ENCODE data around the gene DNM3.
A peak's percentile ranks its signal among the peaks of the same experiment; 100 is the strongest.

Gene DNM3

DNA sequence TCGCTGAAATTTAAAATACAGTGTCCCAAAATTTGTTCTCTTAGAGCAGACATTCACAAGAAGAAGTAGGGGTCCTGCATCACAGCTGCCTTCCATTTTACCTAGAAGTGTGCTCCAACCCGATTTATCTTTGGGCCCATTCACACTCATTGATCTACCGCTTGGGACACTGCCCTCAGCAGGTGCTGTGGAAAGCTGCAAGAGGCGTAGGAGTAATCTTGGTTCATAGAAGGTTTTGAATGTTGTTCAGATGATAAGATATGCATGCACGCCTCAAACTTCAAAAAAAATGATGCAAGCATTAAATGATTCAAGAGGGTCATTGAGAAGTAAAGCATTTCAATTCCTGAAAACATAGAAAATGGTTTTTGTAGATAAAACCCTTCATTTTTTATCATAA is 560.6 kb downstream of the DNM3 start:
- H3K4me1 ChIP-seq (ENCODE audit: control insufficient read depth, insufficient read depth, low read length), result peaks cover 20% of the 10 kb centered on the region
- no peak overlapping the region for H3K9ac ChIP-seq (ENCODE audit: low read length)
- no peaks in the 10 kb centered on the region for H3K9me3 ChIP-seq (ENCODE audit: control insufficient read depth, insufficient read depth, low read depth, low read length)
- no peak overlapping the region for H3K27ac ChIP-seq (ENCODE audit: low read depth, low read length)
- H3K36me3 ChIP-seq (ENCODE audit: control insufficient read depth, insufficient read depth, low read length), result no peaks in the 10 kb centered on the region
- H3K4me3 ChIP-seq (ENCODE audit: low read depth, low read length), result no peak overlapping the region
- no peaks in the 10 kb centered on the region for H3K27me3 ChIP-seq (ENCODE audit: control insufficient read depth, insufficient read depth, low read length)

DNA sequence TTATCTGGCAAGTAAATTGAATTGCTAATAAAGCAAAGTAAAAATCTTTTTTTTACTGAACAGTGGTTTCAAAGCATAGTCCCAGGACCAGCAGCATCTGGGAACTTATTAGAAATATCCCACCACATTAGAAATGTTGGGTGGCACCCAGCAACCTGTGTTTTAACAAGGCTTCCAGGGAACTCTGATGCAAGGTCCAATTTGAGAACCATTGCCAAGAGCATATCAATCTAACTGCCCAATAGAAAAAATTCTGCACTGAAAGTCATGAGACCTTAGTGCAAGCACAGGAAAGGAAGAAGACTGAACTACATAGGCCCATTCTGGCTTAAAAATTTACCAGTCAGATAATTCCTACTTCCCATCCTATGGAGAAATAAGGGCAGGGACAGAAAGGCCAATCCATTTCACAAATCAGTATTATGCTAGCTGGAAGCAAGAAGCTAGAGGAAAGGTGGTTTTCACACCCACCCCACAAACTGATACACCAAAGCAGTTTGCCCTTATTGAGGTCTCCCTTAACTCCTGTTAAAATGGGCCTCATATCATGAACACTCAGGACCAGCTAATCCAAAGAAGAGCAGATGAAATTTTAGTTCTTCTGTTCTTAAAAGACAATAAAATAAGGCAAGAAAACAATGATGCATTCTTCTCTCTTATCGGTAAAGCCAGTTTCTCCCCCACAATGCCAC is 561.7 kb downstream of the DNM3 start:
- no peaks in the 10 kb centered on the region for H3K27me3 ChIP-seq (ENCODE audit: control insufficient read depth, insufficient read depth, low read length)
- no peak overlapping the region for H3K4me3 ChIP-seq (ENCODE audit: low read depth, low read length)
- no peak overlapping the region for H3K9ac ChIP-seq (ENCODE audit: low read length)
- H3K4me1 ChIP-seq (ENCODE audit: control insufficient read depth, insufficient read depth, low read length), result peaks cover 20% of the 10 kb centered on the region
- no peaks in the 10 kb centered on the region for H3K9me3 ChIP-seq (ENCODE audit: control insufficient read depth, insufficient read depth, low read depth, low read length)
- no peak overlapping the region for H3K27ac ChIP-seq (ENCODE audit: low read depth, low read length)
- H3K36me3 ChIP-seq (ENCODE audit: control insufficient read depth, insufficient read depth, low read length), result no peaks in the 10 kb centered on the region

DNA sequence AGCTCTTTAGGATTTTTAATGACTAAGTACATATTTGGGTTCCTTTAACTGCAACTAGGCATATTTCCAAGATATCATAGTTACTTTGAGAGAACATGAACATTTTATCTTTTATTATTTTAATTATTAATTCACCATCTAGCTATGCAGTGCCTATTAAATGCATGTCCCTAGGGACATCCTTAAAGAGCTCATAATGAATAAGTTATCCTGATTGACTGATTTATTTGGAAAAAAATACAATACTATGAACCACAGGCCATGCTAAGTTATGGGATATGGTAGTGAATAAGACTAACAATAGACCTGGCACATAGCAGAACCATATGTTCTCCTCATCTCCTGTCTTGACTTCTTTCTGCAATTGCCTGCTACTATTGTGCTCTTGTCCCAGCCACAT is 562.8 kb downstream of the DNM3 start:
- Histone ChIP-seq H3K4me3 (ENCODE audit: low read depth, low read length) (no peak overlapping the region), H3K27ac (ENCODE audit: low read depth, low read length) (no peak overlapping the region), H3K9ac (ENCODE audit: low read length) (no peak overlapping the region), H3K4me1 (ENCODE audit: control insufficient read depth, insufficient read depth, low read length) (peaks cover 17% of the 10 kb centered on the region), H3K9me3 (ENCODE audit: control insufficient read depth, insufficient read depth, low read depth, low read length) (no peaks in the 10 kb centered on the region), H3K27me3 (ENCODE audit: control insufficient read depth, insufficient read depth, low read length) (no peaks in the 10 kb centered on the region), H3K36me3 (ENCODE audit: control insufficient read depth, insufficient read depth, low read length) (no peaks in the 10 kb centered on the region)

DNA sequence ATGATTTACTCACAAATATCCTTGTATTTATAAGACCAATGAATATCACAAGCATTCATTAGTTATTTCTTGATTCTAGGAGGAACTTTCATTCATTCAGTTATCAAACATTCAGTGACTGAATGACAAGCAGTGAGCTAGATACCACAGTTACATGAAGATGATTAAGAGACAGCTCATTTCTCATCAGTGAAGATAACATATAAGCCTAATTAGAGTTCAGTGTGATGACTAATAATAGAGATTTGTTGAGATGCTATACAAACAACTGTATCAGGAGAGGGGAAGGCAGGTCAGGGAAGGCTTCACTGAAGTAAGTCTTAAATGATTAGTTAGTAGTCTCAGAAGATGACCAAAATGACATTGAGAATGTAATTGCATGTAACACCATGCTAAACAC is 564.6 kb downstream of the DNM3 start:
- H3K27ac ChIP-seq (ENCODE audit: low read depth, low read length), result no peak overlapping the region
- H3K36me3 ChIP-seq (ENCODE audit: control insufficient read depth, insufficient read depth, low read length), result no peaks in the 10 kb centered on the region
- no peaks in the 10 kb centered on the region for H3K9me3 ChIP-seq (ENCODE audit: control insufficient read depth, insufficient read depth, low read depth, low read length)
- no peaks in the 10 kb centered on the region for H3K27me3 ChIP-seq (ENCODE audit: control insufficient read depth, insufficient read depth, low read length)
- no peak overlapping the region for H3K4me3 ChIP-seq (ENCODE audit: low read depth, low read length)
- H3K4me1 ChIP-seq (ENCODE audit: control insufficient read depth, insufficient read depth, low read length), result peaks cover 1% of the 10 kb centered on the region; the same call in 1 of the 2 replicates
- H3K9ac ChIP-seq (ENCODE audit: low read length), result no peak overlapping the region

DNA sequence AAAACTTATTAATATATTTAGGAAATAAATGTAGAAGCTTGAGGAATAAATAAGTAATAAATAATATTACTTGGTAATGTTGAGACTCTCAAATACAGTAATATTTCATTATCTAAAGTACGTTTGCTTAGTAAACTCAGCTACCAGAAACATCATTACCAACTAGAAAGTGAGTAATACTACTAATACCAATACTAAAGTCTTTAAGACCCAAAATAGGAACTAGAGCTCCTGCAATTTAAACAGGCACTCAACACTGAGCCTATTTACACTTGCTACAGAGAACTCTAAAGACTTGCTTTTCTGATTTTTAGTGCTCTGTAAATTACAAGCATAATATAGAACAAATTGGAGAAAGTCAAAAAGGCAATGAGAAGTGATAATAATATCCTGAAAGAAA is 565.7 kb downstream of the DNM3 start:
- Histone ChIP-seq H3K27ac (ENCODE audit: low read depth, low read length) (no peak overlapping the region), H3K27me3 (ENCODE audit: control insufficient read depth, insufficient read depth, low read length) (no peaks in the 10 kb centered on the region), H3K4me3 (ENCODE audit: low read depth, low read length) (no peak overlapping the region), H3K36me3 (ENCODE audit: control insufficient read depth, insufficient read depth, low read length) (no peaks in the 10 kb centered on the region), H3K9me3 (ENCODE audit: control insufficient read depth, insufficient read depth, low read depth, low read length) (no peaks in the 10 kb centered on the region), H3K4me1 (ENCODE audit: control insufficient read depth, insufficient read depth, low read length) (no peaks in the 10 kb centered on the region), H3K9ac (ENCODE audit: low read length) (no peak overlapping the region)

DNA sequence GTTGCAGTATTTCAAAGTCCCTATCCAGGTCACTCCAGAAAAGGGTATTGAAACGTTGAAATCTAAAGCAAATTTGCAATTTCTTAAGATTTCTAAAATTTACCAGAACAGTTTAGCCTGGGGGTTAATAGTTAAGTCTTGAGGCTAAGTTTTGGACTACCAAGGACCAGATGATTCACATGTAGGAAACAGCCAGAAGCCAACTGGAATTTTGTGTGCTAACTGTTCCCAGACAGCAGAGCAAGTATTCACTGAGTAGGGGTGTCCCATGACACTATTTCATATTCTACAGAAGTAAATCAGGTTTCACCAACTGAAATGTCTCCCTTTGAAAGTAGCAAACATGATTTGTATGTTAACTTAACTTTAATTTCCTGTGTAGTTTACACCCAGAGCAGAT is 567.7 kb downstream of the DNM3 start:
- Histone ChIP-seq H3K27ac (ENCODE audit: low read depth, low read length) (no peak overlapping the region), H3K36me3 (ENCODE audit: control insufficient read depth, insufficient read depth, low read length) (no peaks in the 10 kb centered on the region), H3K4me3 (ENCODE audit: low read depth, low read length) (no peak overlapping the region), H3K27me3 (ENCODE audit: control insufficient read depth, insufficient read depth, low read length) (no peaks in the 10 kb centered on the region), H3K9ac (ENCODE audit: low read length) (no peak overlapping the region), H3K9me3 (ENCODE audit: control insufficient read depth, insufficient read depth, low read depth, low read length) (no peaks in the 10 kb centered on the region), H3K4me1 (ENCODE audit: control insufficient read depth, insufficient read depth, low read length) (no peaks in the 10 kb centered on the region)

DNA sequence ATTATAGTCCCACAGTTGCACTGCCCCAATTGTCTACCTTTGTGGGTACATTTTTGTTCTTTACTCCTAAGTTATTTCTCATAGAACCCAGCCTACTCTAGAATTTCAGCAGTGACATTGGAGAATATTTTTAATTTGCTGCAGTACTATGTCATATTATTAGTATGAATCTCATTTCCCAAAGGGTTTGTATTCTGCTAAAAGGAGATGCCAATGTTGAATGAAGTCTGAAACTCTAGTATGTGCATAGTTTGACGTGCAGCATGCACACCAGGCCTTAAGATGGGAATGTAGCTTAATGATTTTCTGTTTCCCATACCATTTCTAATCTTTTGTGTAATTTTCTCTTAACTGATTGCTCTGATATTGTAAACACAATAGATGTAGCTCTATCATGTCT is 568.7 kb downstream of the DNM3 start:
- H3K9ac ChIP-seq (ENCODE audit: low read length), result no peak overlapping the region
- H3K36me3 ChIP-seq (ENCODE audit: control insufficient read depth, insufficient read depth, low read length), result no peaks in the 10 kb centered on the region
- no peaks in the 10 kb centered on the region for H3K27me3 ChIP-seq (ENCODE audit: control insufficient read depth, insufficient read depth, low read length)
- H3K4me3 ChIP-seq (ENCODE audit: low read depth, low read length), result no peak overlapping the region
- no peak overlapping the region for H3K27ac ChIP-seq (ENCODE audit: low read depth, low read length)
- no peaks in the 10 kb centered on the region for H3K9me3 ChIP-seq (ENCODE audit: control insufficient read depth, insufficient read depth, low read depth, low read length)
- no peaks in the 10 kb centered on the region for H3K4me1 ChIP-seq (ENCODE audit: control insufficient read depth, insufficient read depth, low read length)

DNA sequence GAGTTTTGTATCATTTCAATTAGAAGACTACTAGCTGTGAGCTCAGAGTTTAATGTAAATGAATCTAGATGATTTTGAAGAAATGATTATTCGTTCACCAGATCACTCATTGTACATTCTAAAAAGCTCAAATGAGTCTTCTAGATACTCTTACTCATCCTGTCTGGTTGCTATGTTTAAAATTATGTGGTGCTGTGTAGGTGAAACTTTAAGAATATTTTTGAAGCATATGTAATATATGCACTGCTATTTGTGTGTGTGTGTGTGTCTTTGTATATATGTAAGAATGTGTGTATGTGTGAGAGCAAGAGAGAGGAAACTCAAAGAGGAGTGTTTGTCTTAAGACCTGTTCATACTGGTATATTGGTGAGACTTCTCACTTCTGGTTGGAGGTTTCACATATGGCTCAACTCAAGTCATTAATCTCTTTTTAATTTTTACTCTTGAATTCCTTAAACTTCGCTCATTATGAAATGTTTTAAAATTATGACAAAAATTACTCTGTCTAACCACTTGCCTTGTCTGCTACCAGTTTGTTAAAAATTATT is 570.6 kb downstream of the DNM3 start:
- no peak overlapping the region for H3K27ac ChIP-seq (ENCODE audit: low read depth, low read length)
- no peaks in the 10 kb centered on the region for H3K4me1 ChIP-seq (ENCODE audit: control insufficient read depth, insufficient read depth, low read length)
- H3K27me3 ChIP-seq (ENCODE audit: control insufficient read depth, insufficient read depth, low read length), result no peaks in the 10 kb centered on the region
- no peaks in the 10 kb centered on the region for H3K36me3 ChIP-seq (ENCODE audit: control insufficient read depth, insufficient read depth, low read length)
- H3K4me3 ChIP-seq (ENCODE audit: low read depth, low read length), result no peak overlapping the region
- H3K9me3 ChIP-seq (ENCODE audit: control insufficient read depth, insufficient read depth, low read depth, low read length), result no peaks in the 10 kb centered on the region
- H3K9ac ChIP-seq (ENCODE audit: low read length), result no peak overlapping the region

DNA sequence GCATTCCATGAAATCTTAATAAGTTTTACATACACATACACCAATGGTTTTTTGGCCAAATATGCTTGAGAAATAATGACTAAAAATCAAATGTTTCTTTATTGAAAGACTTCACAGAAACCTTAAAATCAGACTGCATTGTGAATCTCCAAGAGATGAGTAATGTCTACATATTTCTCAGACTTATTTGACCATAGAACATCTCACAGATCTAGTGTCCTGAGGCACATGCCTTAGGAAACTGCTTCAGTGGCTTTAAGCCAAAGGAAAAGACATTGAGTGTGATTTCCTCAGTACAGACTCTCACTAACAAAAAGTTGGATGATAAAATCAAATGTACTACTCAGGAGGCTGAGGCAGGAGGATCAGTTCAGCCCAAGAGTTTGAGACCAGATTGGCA is 573.0 kb downstream of the DNM3 start:
- no peaks in the 10 kb centered on the region for H3K27me3 ChIP-seq (ENCODE audit: control insufficient read depth, insufficient read depth, low read length)

DNA sequence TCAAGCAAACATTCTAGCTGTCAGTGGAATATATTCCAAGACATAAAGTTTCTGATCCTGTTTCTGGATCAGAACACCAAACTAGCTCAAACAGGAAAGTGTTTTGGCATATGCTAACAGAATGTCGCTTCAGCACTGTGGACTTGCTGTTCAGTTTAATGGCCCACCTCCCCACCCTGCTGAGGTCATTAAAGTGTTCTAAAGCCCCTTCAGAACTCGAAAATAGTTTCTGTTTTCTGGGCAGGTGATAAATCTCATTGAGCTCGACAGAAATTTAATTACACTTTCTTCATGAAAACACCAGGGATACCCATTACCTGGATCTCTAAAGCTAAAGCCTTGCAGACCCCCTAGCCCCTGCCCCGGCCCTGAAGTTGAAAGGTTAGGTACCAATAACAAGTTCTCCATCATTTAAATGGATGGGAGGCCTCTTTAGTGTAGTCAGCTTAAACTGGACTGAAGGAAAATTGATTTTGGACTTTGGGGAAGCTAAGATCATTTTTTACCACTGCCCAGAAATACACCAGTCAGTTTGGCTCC is 575.3 kb downstream of the DNM3 start:
- no peaks in the 10 kb centered on the region for H3K9me3 ChIP-seq (ENCODE audit: control insufficient read depth, insufficient read depth, low read depth, low read length)
- no peak overlapping the region for H3K27ac ChIP-seq (ENCODE audit: low read depth, low read length)
- peaks cover 10% of the 10 kb centered on the region for H3K4me1 ChIP-seq (ENCODE audit: control insufficient read depth, insufficient read depth, low read length)
- no peaks in the 10 kb centered on the region for H3K36me3 ChIP-seq (ENCODE audit: control insufficient read depth, insufficient read depth, low read length)
- no peaks in the 10 kb centered on the region for H3K27me3 ChIP-seq (ENCODE audit: control insufficient read depth, insufficient read depth, low read length)
- no peak overlapping the region for H3K4me3 ChIP-seq (ENCODE audit: low read depth, low read length)
- H3K9ac ChIP-seq (ENCODE audit: low read length), result no peak overlapping the region

More for the DNA sequence above, 573.0 kb downstream of the DNM3 start:
- no peak overlapping the region for H3K27ac ChIP-seq (ENCODE audit: low read depth, low read length)
- no peaks in the 10 kb centered on the region for H3K9me3 ChIP-seq (ENCODE audit: control insufficient read depth, insufficient read depth, low read depth, low read length)
- H3K9ac ChIP-seq (ENCODE audit: low read length), result no peak overlapping the region
- H3K4me3 ChIP-seq (ENCODE audit: low read depth, low read length), result no peak overlapping the region
- H3K4me1 ChIP-seq (ENCODE audit: control insufficient read depth, insufficient read depth, low read length), result peaks cover 10% of the 10 kb centered on the region
- H3K36me3 ChIP-seq (ENCODE audit: control insufficient read depth, insufficient read depth, low read length), result no peaks in the 10 kb centered on the region

DNA sequence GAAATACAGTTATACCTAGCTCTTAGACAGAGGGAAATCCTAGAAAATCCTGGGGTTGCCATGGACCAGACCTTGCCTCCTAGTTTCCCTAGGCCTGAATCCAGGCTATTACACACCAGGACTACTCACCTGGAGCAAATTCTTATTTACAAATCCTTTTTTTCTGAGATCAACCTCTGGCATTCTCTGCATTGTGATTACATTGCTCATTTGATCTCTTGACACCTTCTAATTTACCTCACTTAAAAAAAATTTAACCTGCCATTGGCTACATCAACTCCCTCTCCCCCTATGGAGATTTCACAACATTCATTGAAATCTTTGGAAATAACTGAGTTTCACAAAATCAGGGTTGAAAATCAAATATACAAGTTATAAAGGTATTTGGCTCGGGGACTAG is 576.3 kb downstream of the DNM3 start:
- H3K27me3 ChIP-seq (ENCODE audit: control insufficient read depth, insufficient read depth, low read length), result no peaks in the 10 kb centered on the region
- H3K4me3 ChIP-seq (ENCODE audit: low read depth, low read length), result no peak overlapping the region
- H3K9ac ChIP-seq (ENCODE audit: low read length), result no peak overlapping the region
- no peaks in the 10 kb centered on the region for H3K36me3 ChIP-seq (ENCODE audit: control insufficient read depth, insufficient read depth, low read length)
- H3K9me3 ChIP-seq (ENCODE audit: control insufficient read depth, insufficient read depth, low read depth, low read length), result no peaks in the 10 kb centered on the region
- peaks cover 16% of the 10 kb centered on the region for H3K4me1 ChIP-seq (ENCODE audit: control insufficient read depth, insufficient read depth, low read length)
- peak overlapping the region; percentile 56 for H3K27ac ChIP-seq (ENCODE audit: low read depth, low read length)

Measured in HUES6 (cell line).